H1 (cell line): Measurements from ENCODE around the gene MED10. TPM values are rescaled to one million over a fixed set of nuclear protein-coding genes. Genes with fewer than 3 reads are reported as not detected.

Source experiments
- CTCF ChIA-PET: fragments of 300-600 bp; sonication (Branson Sonifier 250); formaldehyde crosslinking; loops from one replicate; lab custom pipeline; 2021; ENCODE audit not compliant: partially characterized antibody; lab: Charles Lee
- POLR2A ChIA-PET: fragments of 300-600 bp; sonication (Branson Sonifier 250); formaldehyde crosslinking; loops from one replicate; lab custom pipeline; 2021; ENCODE audit warnings: inconsistent platforms; ENCODE audit not compliant: partially characterized antibody; lab: Charles Lee
- DNase-seq, 2 experiments: peaks; one replicate each; pipeline versions ENCODE4 v3.0.0 to v3.0.0-alpha.2; 2010 to 2022; ENCODE audit warnings: low spot score in 2 of 2, low read depth in 1 of 2, mixed read lengths in 1 of 2
- FAIRE-seq: peaks from 2 replicates; lab custom pipeline; 2011; peaks lifted over from hg19 to GRCh38; lab: Jason Lieb, UNC
- H2AFZ ChIP-seq: 2 replicates; pipeline ENCODE4 v1.8.1; 2012; ENCODE audit warnings: low read length, inconsistent platforms
- H2AK5ac ChIP-seq: 2 replicates; pipeline ENCODE4 v1.6.1; 2013; ENCODE audit warnings: low read depth, low read length
- H2BK120ac ChIP-seq: replicated peaks from 2 replicates; pipeline ENCODE3; 2013; ENCODE audit warnings: low read depth, low read length, inconsistent platforms
- H2BK12ac ChIP-seq: 2 replicates; pipeline ENCODE4 v1.6.1; 2013; ENCODE audit warnings: low read depth, low read length
- H2BK15ac ChIP-seq: 2 replicates; pipeline ENCODE4 v1.6.1; 2013; ENCODE audit warnings: low read length
- H2BK20ac ChIP-seq: 2 replicates; pipeline ENCODE4 v1.6.1; 2013; ENCODE audit warnings: low read length
- H2BK5ac ChIP-seq: 2 replicates; pipeline ENCODE4 v1.6.1; 2013; ENCODE audit warnings: low read depth, low read length
- H3K14ac ChIP-seq: 2 replicates; pipeline ENCODE4 v1.6.1; 2013; ENCODE audit warnings: inconsistent platforms; ENCODE audit not compliant: insufficient read length
- H3K18ac ChIP-seq: 2 replicates; pipeline ENCODE4 v1.6.1; 2013; ENCODE audit warnings: low read length; ENCODE audit errors: extremely low read depth
- H3K23ac ChIP-seq: 2 replicates; pipeline ENCODE4 v1.6.1; 2013; ENCODE audit warnings: inconsistent platforms; ENCODE audit not compliant: insufficient read length
- H3K23me2 ChIP-seq: 2 replicates; pipeline ENCODE4 v1.6.1; 2013; ENCODE audit warnings: low read depth, low read length
- H3K27ac ChIP-seq: 2 replicates; pipeline ENCODE4 v1.6.1; 2011; ENCODE audit warnings: low read depth, low read length, inconsistent platforms
- H3K27me3 ChIP-seq, 4 experiments: replicated peaks in 1 of 4; 1 replicate in 1 of 4; 2 replicates in 3 of 4; pipeline versions ENCODE4 v1.6.1 to v1.8.1; 2011 to 2013; ENCODE audit warnings: low read length in 3 of 4, mild to moderate bottlenecking in 3 of 4, inconsistent platforms in 2 of 4, mixed read lengths in 2 of 4, moderate library complexity in 1 of 4; ENCODE audit not compliant: control insufficient read depth in 3 of 4, insufficient read depth in 3 of 4; ENCODE audit errors: extremely low read depth in 1 of 4
- H3K36me3 ChIP-seq, 4 experiments: 2 replicates each; pipeline versions ENCODE4 v1.6.1 to v1.8.1; 2011 to 2013; ENCODE audit warnings: mild to moderate bottlenecking in 4 of 4, low read length in 3 of 4, moderate library complexity in 2 of 4, control low read depth in 1 of 4, inconsistent platforms in 1 of 4; ENCODE audit not compliant: insufficient read depth in 4 of 4, control insufficient read depth in 2 of 4
- H3K4ac ChIP-seq: replicated peaks from 2 replicates; pipeline ENCODE3; 2013; ENCODE audit warnings: low read length, low read depth, mixed read lengths, inconsistent platforms; ENCODE audit not compliant: insufficient read length
- H3K4me1 ChIP-seq, 4 experiments: replicated peaks in 1 of 4; 1 replicate in 1 of 4; 2 replicates in 3 of 4; pipeline versions ENCODE4 v1.6.1 to v1.8.1; 2011 to 2013; ENCODE audit warnings: low read length in 3 of 4, inconsistent platforms in 2 of 4, mixed read lengths in 1 of 4; ENCODE audit not compliant: insufficient read depth in 4 of 4, control insufficient read depth in 3 of 4
- H3K4me2 ChIP-seq, 2 experiments: 2 replicates each; pipeline versions ENCODE4 v1.6.1 to v1.8.1; 2011 to 2013; ENCODE audit warnings: low read depth in 2 of 2, low read length in 2 of 2, control low read depth in 1 of 2, inconsistent platforms in 1 of 2, mild to moderate bottlenecking in 1 of 2; ENCODE audit not compliant: insufficient read depth in 1 of 2
- H3K4me3 ChIP-seq, 4 experiments: fragments of 200-600, 300-600 bp in 1 of 4; sonication (generic), shearing (Covaris generic), sonication (Bioruptor Twin) in 1 of 4; 2 replicates each; pipeline versions ENCODE4 v1.5.1 to v1.8.1; 2011 to 2016; ENCODE audit warnings: low read length in 4 of 4, low read depth in 3 of 4, control low read depth in 2 of 4, inconsistent platforms in 2 of 4, mild to moderate bottlenecking in 2 of 4, mixed read lengths in 1 of 4, moderate library complexity in 1 of 4; ENCODE audit not compliant: insufficient read depth in 2 of 4; ENCODE audit errors: extremely low read depth in 1 of 4
- H3K56ac ChIP-seq: replicated peaks from 2 replicates; pipeline ENCODE3; 2013; ENCODE audit warnings: low read depth, mild to moderate bottlenecking, mixed read lengths, low read length, inconsistent platforms; ENCODE audit not compliant: insufficient read length
- H3K79me1 ChIP-seq: 2 replicates; pipeline ENCODE4 v1.6.1; 2013; ENCODE audit warnings: low read depth, low read length, control low read depth
- H3K79me2 ChIP-seq, 2 experiments: 2 replicates each; pipeline versions ENCODE4 v1.6.1 to v1.8.1; 2012 to 2013; ENCODE audit warnings: low read length in 2 of 2, mild to moderate bottlenecking in 2 of 2, inconsistent platforms in 1 of 2; ENCODE audit not compliant: insufficient read depth in 2 of 2, control insufficient read depth in 1 of 2
- H3K9ac ChIP-seq, 4 experiments: replicated peaks in 1 of 4; 1 replicate in 1 of 4; 2 replicates in 3 of 4; pipeline versions ENCODE4 v1.6.1 to v1.8.1; 2011 to 2013; ENCODE audit warnings: low read depth in 3 of 4, low read length in 3 of 4, control low read depth in 2 of 4, mild to moderate bottlenecking in 2 of 4, moderate library complexity in 2 of 4, inconsistent platforms in 1 of 4; ENCODE audit errors: extremely low read depth in 1 of 4
- H3K9me3 ChIP-seq, 2 experiments: 2 replicates each; pipeline versions ENCODE4 v1.6.1 to v1.8.1; 2012 to 2013; ENCODE audit warnings: mild to moderate bottlenecking in 2 of 2, moderate library complexity in 2 of 2, control low read depth in 1 of 2, inconsistent platforms in 1 of 2, low read depth in 1 of 2, low read length in 1 of 2, mixed read lengths in 1 of 2; ENCODE audit not compliant: insufficient read depth in 2 of 2
- H4K20me1 ChIP-seq, 2 experiments: replicated peaks in 1 of 2; 2 replicates each; pipeline versions ENCODE3 to v1.8.1; 2011 to 2013; ENCODE audit warnings: inconsistent platforms in 2 of 2, low read length in 2 of 2, mild to moderate bottlenecking in 1 of 2; ENCODE audit not compliant: insufficient read depth in 2 of 2, control insufficient read depth in 1 of 2
- H4K5ac ChIP-seq: 2 replicates; pipeline ENCODE4 v1.6.1; 2013; ENCODE audit warnings: low read length, low read depth, mixed read lengths, inconsistent platforms; ENCODE audit not compliant: insufficient read length
- H4K8ac ChIP-seq: 2 replicates; pipeline ENCODE4 v1.8.0; 2013; ENCODE audit warnings: mild to moderate bottlenecking, moderate library complexity, low read length, inconsistent platforms; ENCODE audit not compliant: insufficient read depth; ENCODE audit errors: extremely low read depth
- H4K91ac ChIP-seq: replicated peaks from 2 replicates; pipeline ENCODE3; 2013; ENCODE audit warnings: low read length, mixed read lengths, inconsistent platforms; ENCODE audit not compliant: insufficient read length
- RFX5 ChIP-seq: IDR thresholded peaks from 2 replicates; pipeline ENCODE4 v1.6.1; 2011; ENCODE audit warnings: low read depth, low read length, improper control_type of control experiment, borderline replicate concordance
- SUZ12 ChIP-seq: fragments of 200-600 bp; sonication (generic); IDR thresholded peaks from 2 replicates; pipeline ENCODE4 v1.6.1; 2012; ENCODE audit warnings: mild to moderate bottlenecking, inconsistent platforms, low read length, moderate library complexity, mixed read lengths
- WGBS, 2 experiments: shearing (Covaris generic) in 1 of 2; methylation state at CpG; one replicate each; pipeline versions ENCODE4 v1.1.6 to v1.1.7; 2013 to 2015; ENCODE audit warnings: low lambda C conversion rate in 2 of 2, mixed read lengths in 2 of 2, inconsistent platforms in 1 of 2, low coverage in 1 of 2, missing lambda C conversion rate in 1 of 2; ENCODE audit not compliant: insufficient replicate concordance in 2 of 2, insufficient coverage in 1 of 2, insufficient read length in 1 of 2; ENCODE audit errors: extremely low coverage in 1 of 2, missing lambda C conversion rate in 1 of 2; 5-methylcytosine and 5-hydroxymethylcytosine counted together
- polyA plus RNA-seq, 7 experiments: library from polyadenylated mRNA; depleted of rRNA in 3 of 7; stranded (reverse) in 5 of 7; unstranded in 2 of 7; fragments of >200 nt in 5 of 7; fragments of 200-250 nt in 2 of 7; gene quantifications; 1 replicate in 5 of 7; 2 replicates in 1 of 7; 4 replicates in 1 of 7; pipeline versions ENCODE4 v1.2.1 to v1.2.3, GENCODE V29; 2011 to 2013; ENCODE audit warnings: missing spikeins in 2 of 7, mixed read lengths in 2 of 7
- total RNA-seq: library from RNA; stranded (reverse); fragmentation: NEBNext Ultra II Directional; extraction: Animal tissue kit (Norgen Biotek cat#: 25700); gene quantifications from 2 replicates; pipeline ENCODE4 v1.2.1, GENCODE V29; 2021

MED10 gene
- total and polyA plus RNA-seq, 2 of the 8 experiments (the other 6 are each of a cell fraction or from before 2014, with no cell fraction given), result 20.1 to 23.2 TPM

DNA sequence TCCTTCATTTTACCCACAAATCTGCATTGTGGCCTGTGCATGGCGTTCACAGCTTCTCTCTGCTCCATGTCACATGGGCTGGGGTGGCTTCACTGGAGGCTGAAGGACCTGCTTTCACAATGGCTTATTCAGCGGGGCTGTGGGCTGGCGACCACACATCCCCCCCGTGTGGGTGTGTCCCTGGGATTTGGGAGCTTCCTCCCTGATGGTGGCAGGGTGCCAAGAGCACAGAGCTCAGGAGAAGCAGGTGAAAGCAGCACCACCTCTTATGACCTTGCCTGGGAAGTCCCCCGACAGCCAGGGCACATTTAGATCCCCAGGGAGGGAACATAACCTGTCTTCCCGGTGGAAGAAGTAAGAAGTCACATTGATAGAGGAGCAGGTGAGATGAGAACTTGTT lies 5.0 kb upstream of the MED10 start:
- POLR2A ChIA-PET, result no interaction called here
- 77% methylated on average over 6 of the region's 6 CpGs; no CpG with 5 or more reads in 1 of the 2 experiments for WGBS, 2 experiments
- no peak for TF ChIP-seq SUZ12
- no peak for TF ChIP-seq RFX5

More for the DNA sequence above, 5.0 kb upstream of the MED10 start:
- no peak overlapping the region for H2BK5ac ChIP-seq
- H3K14ac ChIP-seq, result no peak overlapping the region
- no peak overlapping the region for H3K23ac ChIP-seq
- no peak overlapping the region for H4K8ac ChIP-seq
- FAIRE-seq (no peak), DNase-seq (no peak)
- H2BK120ac ChIP-seq, result no peak overlapping the region
- no peaks in the 10 kb centered on the region for H3K79me2 ChIP-seq
- H3K56ac ChIP-seq, result no peak overlapping the region
- no peak overlapping the region for H3K4me3 ChIP-seq
- no peaks in the 10 kb centered on the region for H4K20me1 ChIP-seq
- H3K79me1 ChIP-seq, result no peaks in the 10 kb centered on the region
- no peak overlapping the region for H3K9ac ChIP-seq
- no peaks in the 10 kb centered on the region; a peak in 1 of 8 replicates for H3K36me3 ChIP-seq
- H4K91ac ChIP-seq, result no peak overlapping the region
- H3K4me2 ChIP-seq, result no peak overlapping the region
- no peak overlapping the region for H2BK20ac ChIP-seq
- no peaks in the 10 kb centered on the region for H3K27me3 ChIP-seq
- CTCF ChIA-PET, result interaction anchor here (0.6 to 2.0 kb wide), 2 partner anchors 51 to 115 kb away, joined by 3 to 4 read pairs; no protein-coding TSS in a partner anchor
- H4K5ac ChIP-seq, result no peak overlapping the region
- no peaks in the 10 kb centered on the region; the same call in 1 of the 2 replicates for H3K23me2 ChIP-seq
- no peaks in the 10 kb centered on the region for H3K9me3 ChIP-seq
- no peak overlapping the region for H3K4ac ChIP-seq
- no peak overlapping the region for H3K18ac ChIP-seq
- peaks cover 0 to 9% (median 3%) of the 10 kb centered on the region in 4 experiments; a peak in 4 of 7 replicates for H3K4me1 ChIP-seq
- H2AK5ac ChIP-seq, result no peak overlapping the region
- no peak overlapping the region for H2BK15ac ChIP-seq
- H2AFZ ChIP-seq, result no peak overlapping the region
- H2BK12ac ChIP-seq, result no peak overlapping the region
- H3K27ac ChIP-seq, result no peak overlapping the region
